ENCODE results near the gene TAS2R13. TPM values are rescaled to one million over a fixed set of nuclear protein-coding genes. Genes with fewer than 3 reads are reported as not detected.

TAS2R13 gene, protein sequence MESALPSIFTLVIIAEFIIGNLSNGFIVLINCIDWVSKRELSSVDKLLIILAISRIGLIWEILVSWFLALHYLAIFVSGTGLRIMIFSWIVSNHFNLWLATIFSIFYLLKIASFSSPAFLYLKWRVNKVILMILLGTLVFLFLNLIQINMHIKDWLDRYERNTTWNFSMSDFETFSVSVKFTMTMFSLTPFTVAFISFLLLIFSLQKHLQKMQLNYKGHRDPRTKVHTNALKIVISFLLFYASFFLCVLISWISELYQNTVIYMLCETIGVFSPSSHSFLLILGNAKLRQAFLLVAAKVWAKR
- polyA plus RNA-seq (2013, experiment 1 of 2; ENCODE audit: insufficient read length), result not detected
- not detected for polyA plus RNA-seq (2013, experiment 2 of 2; ENCODE audit: insufficient read length)

- no peak for DNase-seq
Observed at GRCh38 chr12:10909462-10909861, at the start of gene TAS2R13. Gene TAS2R13, minus strand, starts transcription at chr12:10909562. Its CDS starts 264 bp downstream, at chr12:10909298.

- peak; percentile 76 for DNase-seq
Observed at GRCh38 chr12:10957741-10958140, 48.4 kb upstream of the TAS2R13 start.

- DNase-seq, result no peak
Observed at GRCh38 chr12:10956085-10956484, 46.7 kb upstream of the TAS2R13 start.

- no peak for DNase-seq
Observed at GRCh38 chr12:10952645-10953044, 43.3 kb upstream of the TAS2R13 start.

- DNase-seq, result no peak
Observed at GRCh38 chr12:10943167-10943566, 33.8 kb upstream of the TAS2R13 start.

DNA sequence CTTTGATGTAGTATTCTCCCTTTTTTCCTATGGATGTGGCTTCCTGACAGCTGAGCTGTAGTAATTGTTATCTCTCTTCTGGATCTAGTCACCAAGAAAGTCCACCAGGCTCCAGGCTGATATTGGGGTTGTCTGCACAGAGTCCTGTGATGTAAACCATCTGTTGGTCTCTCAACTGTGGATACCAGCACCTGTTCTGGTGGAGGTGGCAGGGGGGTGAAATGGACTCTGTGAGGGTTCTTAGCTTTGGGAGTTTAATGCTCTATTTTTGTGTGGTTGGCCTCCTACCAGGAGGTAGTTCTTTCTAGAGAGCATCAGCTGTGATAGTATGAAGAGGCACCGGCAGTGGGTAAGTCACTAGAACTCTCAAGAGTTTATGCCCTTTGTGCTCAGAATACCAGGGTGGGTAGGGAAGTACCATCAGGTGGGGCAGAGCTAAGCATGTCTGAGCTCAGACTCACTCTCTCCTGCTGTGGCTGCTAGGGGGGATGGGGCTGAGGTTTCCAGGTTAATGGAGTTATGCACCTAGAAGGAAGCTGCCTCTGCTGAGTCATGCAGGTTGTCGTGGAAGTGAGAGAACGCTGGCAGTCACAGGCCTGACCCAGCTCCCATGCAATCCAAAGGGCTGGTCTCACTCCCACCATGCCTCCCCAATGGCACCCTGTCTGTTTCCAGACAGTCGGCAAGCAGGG, 32.7 kb upstream of the TAS2R13 start:
- DNase-seq, result no peak

GRCh38 chr12:10941369-10941768, 32.0 kb upstream of the TAS2R13 start:
- no peak for DNase-seq

DNA sequence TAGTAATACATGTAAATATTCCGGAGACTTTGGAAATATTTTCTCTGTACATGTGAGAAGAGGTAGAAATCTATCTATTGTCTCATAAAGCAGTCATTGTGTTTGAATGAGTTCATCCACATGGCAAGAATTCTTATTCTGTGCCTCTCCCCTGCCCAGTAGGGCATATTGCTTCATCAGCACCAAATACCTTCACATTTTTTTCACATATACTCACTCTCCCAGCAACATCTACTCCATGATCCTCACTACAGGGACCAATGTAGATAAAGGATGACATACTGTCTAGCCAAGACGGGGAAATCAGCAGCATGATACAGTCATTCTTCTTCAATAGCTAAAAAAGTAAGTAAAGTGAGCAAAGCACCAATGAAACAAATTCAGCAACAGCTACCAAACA, 31.0 kb upstream of the TAS2R13 start:
- DNase-seq, result peak; percentile 75

DNA sequence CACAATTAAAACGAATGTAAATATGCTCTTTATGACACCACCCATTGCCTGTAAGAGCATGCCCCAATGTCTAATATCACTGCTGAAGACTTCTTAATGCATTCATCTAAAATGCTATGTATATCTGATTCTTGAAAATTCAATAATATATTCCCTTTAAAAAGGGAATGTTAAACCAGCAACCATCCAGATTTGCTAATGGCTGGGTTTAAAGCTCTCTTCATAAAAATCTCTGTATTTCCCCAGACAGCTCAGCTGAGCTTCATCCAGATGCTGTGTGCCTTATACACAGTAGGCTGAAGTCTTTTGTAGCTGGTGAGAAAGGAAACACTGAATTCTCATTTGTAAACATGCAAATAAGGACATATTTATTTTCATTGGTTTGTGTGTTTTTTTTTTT, 29.8 kb upstream of the TAS2R13 start, which contains the start of gene TAS2R14:
Gene TAS2R14, minus strand, starts transcription at position 101 of the 400 bp plus-strand sequence. Its CDS starts 56 bp downstream, at position 45.
- DNase-seq, result no peak

GRCh38 chr12:10936506-10936905, 27.1 kb upstream of the TAS2R13 start:
- no peak for DNase-seq

DNA sequence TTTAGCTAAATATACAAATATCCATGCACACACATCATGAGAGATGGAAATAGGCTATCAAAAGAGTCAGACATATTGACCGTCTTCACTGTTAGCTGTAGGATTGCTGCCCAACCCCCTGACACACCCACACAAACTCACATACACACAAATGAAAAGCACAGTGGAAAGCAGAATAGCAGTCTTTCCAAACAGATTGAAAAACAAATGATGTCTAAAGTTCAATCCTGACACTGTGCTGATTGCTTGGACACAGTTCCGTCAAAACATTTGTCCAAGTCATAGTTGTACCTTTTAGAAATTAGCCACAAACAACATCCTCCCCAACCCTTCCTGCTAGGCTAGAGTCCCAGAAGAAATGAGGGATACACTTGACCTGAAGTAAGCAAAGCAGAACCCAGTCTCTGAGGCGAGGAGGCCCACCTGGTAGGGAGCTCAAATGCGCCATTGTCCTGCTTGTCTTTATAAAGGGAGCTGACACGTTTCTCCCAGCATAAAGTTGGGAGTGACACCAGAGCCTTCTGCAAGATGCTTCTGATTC, 19.5 kb upstream of the TAS2R13 start, which contains the start of gene PRH2:
Gene PRH2, plus strand, starts transcription at position 491 of the 541 bp plus-strand sequence. Its CDS starts 38 bp downstream, at position 529.
- DNase-seq, result no peak

GRCh38 chr12:10926269-10926668, 16.9 kb upstream of the TAS2R13 start:
- no peak for DNase-seq

DNA sequence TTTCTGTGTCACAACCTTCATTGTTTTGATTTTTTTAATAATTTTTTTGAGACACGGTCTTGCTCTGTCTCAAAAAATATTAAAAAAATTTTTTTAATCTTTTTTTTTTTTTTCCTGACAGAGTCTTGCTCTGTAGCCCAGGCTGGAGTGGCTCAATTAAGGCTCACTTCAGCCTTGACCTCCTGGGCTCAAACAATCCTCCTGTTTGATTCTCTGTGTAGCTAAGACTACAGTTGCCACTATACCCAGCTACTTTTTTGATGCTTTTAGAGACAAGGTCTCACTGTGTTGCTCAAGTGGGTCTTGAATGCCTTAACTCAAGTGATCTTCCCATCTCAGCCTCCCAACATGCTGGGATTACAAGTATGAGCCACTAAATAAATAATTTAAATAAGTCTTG, 10.4 kb upstream of the TAS2R13 start:
- DNase-seq, result no peak

- DNase-seq, result no peak
Observed at GRCh38 chr12:10910380-10910779, 1.0 kb upstream of the TAS2R13 start.

GRCh38 chr12:10904686-10905085, 4.7 kb downstream of the TAS2R13 start:
- no peak for DNase-seq

DNA sequence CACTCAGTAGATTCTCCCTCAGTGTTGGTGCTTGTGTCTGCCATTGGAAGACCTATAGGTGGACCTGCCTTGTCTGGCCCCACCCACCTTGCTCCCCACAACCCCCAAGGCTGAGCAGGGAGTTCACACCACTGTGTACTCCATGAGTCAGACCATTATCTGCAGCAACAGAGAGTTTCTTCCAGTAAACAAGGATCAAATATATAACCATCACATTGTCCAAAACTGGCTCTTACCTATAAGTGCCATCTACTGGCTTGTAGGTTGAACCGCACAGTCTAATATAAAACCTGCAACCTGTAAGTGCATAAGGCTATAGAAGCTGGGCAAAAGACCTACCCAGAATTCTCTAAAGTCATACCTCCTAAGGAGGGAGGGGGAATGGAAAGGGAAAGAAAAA, 7.9 kb downstream of the TAS2R13 start:
- DNase-seq, result no peak

GRCh38 chr12:10900972-10901371, 8.4 kb downstream of the TAS2R13 start:
- DNase-seq, result no peak

DNA sequence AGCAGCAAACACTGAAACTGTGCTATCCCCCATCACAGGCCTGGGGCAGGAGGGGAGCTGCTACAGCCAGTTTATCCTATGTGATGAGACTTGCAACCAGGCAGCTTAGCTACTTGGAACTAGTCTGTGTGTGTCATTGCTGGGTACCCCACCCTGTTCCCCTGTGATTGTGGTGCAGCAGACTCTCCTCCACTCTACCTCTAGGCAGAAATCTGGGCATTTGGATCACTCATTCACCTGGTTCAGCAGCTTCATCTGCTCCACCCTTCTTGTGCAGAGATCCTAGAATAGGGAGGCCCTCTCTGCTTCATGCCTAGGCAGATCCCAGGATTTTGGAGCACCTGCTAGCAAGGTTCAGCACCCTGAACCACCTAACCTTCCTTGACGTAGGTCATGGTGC, 8.8 kb downstream of the TAS2R13 start:
- DNase-seq, result no peak

- DNase-seq, result no peak
Observed at GRCh38 chr12:10896854-10897253, 12.5 kb downstream of the TAS2R13 start.

- DNase-seq, result no peak
Observed at GRCh38 chr12:10891937-10892336, 17.4 kb downstream of the TAS2R13 start.

DNA sequence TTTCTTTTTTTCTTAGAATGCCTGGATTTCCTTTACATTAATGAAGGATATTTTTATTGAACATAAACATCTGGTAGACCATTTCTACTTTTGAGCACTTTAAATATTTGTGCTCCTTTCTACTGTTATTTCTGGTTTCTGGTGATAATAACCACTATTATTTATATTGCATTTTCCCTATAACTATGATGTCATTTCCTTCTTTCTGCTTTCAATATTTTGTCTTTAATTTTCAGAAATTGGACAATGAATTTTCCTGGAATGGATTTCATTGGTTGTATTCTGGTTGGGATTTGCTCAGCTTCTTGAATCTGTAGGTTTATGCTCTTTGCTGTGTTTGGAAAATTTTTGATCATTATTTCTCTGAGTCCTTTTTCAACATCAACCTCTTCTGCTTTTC, 20.1 kb downstream of the TAS2R13 start:
- no peak for DNase-seq

GRCh38 chr12:10884086-10884725, 25.2 kb downstream of the TAS2R13 start, which contains the start of gene PRH1:
Gene PRH1, minus strand, starts transcription at chr12:10884255. Its CDS starts 38 bp downstream, at chr12:10884217.
- no peak for DNase-seq

- DNase-seq, result peak; percentile 7
Observed at GRCh38 chr12:10873378-10873777, 36.0 kb downstream of the TAS2R13 start.

Data from fibroblast of skin of scalp (primary cell).